Testis (tissue), 2 donors: ENCODE results near the gene IRGC.

ENCODE experiments used
- CTCF ChIP-seq, 3 experiments: fragments of 450-650 bp in 2 of 3; fragments of 200-600 bp in 1 of 3; sonication (generic) in 1 of 3; IDR thresholded peaks; one replicate each; pipeline ENCODE4 v1.5.1; 2016 to 2019; ENCODE audit warnings: antibody characterized with exemption in 3 of 3, mild to moderate bottlenecking in 2 of 3, moderate library complexity in 1 of 3
- POLR2A ChIP-seq: fragments of 450-650 bp; IDR thresholded peaks from one replicate; pipeline ENCODE4 v1.6.1; 2017; ENCODE audit warnings: antibody characterized with exemption, mild to moderate bottlenecking, moderate library complexity

GRCh38 chr19:43690890-43691289 lies 25.0 kb upstream of the IRGC start:
- no peak for TF ChIP-seq CTCF (IDR thresholded peaks at IDR 0.05)
- TF ChIP-seq POLR2A: no peak
